Panc1 (cell line): ENCODE data around the gene TNIK.

Source experiments
- POLR2AphosphoS5 ChIP-seq: IDR thresholded peaks from 2 replicates; pipeline ENCODE4 v1.6.1; 2012; ENCODE audit warnings: mild to moderate bottlenecking, low read depth, low read length, moderate library complexity
- SIN3A ChIP-seq: IDR thresholded peaks from 2 replicates; pipeline ENCODE4 v1.6.1; 2012; ENCODE audit warnings: low read depth, mild to moderate bottlenecking, low read length, moderate library complexity, borderline replicate concordance; ENCODE audit not compliant: insufficient read depth
- TCF7L2 ChIP-seq: IDR thresholded peaks from 2 replicates; pipeline ENCODE4 v1.6.1; 2011; ENCODE audit warnings: mild to moderate bottlenecking, low read depth, low read length, inconsistent platforms
- TF ChIP-seq, protein P1 (sequence below): fragments of 450-650 bp; IDR thresholded peaks from 2 replicates; pipeline ENCODE4 v1.5.1; 2017; ENCODE audit warnings: mild to moderate bottlenecking
- TF ChIP-seq, protein P2 (sequence below), 2 experiments: IDR thresholded peaks; 2 replicates each; pipeline ENCODE4 v1.6.1; 2011 to 2012; ENCODE audit warnings: low read depth in 2 of 2, control low read depth in 1 of 2, low read length in 1 of 2, mild to moderate bottlenecking in 1 of 2, moderate library complexity in 1 of 2; ENCODE audit not compliant: insufficient read depth in 1 of 2

DNA sequence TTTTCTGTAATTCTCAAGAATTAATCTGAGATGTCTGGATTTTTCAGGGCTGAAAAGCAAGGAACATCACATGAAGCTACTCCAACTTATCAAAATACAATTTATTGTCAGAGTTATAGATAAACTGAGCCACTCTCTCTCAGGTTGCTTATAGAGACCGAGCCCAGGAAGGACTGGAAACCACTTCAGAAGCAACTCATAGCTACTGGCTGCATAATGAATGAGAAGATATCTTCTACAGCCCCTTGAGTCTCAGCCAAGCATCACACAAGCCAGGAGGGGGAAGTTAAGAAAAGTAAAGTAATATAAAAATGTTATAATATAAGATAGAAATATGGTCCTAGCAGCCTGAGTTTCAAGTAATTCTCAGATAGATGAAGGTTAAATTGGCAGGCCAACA lies 186.0 kb downstream of the TNIK start:
- TF ChIP-seq, protein P1, sequence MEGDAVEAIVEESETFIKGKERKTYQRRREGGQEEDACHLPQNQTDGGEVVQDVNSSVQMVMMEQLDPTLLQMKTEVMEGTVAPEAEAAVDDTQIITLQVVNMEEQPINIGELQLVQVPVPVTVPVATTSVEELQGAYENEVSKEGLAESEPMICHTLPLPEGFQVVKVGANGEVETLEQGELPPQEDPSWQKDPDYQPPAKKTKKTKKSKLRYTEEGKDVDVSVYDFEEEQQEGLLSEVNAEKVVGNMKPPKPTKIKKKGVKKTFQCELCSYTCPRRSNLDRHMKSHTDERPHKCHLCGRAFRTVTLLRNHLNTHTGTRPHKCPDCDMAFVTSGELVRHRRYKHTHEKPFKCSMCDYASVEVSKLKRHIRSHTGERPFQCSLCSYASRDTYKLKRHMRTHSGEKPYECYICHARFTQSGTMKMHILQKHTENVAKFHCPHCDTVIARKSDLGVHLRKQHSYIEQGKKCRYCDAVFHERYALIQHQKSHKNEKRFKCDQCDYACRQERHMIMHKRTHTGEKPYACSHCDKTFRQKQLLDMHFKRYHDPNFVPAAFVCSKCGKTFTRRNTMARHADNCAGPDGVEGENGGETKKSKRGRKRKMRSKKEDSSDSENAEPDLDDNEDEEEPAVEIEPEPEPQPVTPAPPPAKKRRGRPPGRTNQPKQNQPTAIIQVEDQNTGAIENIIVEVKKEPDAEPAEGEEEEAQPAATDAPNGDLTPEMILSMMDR, result no peak
- TF ChIP-seq SIN3A (no peak), POLR2AphosphoS5 (no peak), TCF7L2 (no peak)
- TF ChIP-seq, protein P2, sequence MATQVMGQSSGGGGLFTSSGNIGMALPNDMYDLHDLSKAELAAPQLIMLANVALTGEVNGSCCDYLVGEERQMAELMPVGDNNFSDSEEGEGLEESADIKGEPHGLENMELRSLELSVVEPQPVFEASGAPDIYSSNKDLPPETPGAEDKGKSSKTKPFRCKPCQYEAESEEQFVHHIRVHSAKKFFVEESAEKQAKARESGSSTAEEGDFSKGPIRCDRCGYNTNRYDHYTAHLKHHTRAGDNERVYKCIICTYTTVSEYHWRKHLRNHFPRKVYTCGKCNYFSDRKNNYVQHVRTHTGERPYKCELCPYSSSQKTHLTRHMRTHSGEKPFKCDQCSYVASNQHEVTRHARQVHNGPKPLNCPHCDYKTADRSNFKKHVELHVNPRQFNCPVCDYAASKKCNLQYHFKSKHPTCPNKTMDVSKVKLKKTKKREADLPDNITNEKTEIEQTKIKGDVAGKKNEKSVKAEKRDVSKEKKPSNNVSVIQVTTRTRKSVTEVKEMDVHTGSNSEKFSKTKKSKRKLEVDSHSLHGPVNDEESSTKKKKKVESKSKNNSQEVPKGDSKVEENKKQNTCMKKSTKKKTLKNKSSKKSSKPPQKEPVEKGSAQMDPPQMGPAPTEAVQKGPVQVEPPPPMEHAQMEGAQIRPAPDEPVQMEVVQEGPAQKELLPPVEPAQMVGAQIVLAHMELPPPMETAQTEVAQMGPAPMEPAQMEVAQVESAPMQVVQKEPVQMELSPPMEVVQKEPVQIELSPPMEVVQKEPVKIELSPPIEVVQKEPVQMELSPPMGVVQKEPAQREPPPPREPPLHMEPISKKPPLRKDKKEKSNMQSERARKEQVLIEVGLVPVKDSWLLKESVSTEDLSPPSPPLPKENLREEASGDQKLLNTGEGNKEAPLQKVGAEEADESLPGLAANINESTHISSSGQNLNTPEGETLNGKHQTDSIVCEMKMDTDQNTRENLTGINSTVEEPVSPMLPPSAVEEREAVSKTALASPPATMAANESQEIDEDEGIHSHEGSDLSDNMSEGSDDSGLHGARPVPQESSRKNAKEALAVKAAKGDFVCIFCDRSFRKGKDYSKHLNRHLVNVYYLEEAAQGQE (IDR thresholded peaks at IDR 0.05; ENCODE audit: insufficient read depth in 1 of 2, low read depth in 2 of 2, low read length in 1 of 2), result no peak
